ENCODE measurements around the gene GDPD5.

The GDPD5 gene

GRCh38 chr11:75533896-75534258 is 8.1 kb upstream of the GDPD5 start:
- H3K27ac Mint-ChIP-seq = no peak overlapping the region
- H3K9me3 Mint-ChIP-seq = no peaks in the 10 kb centered on the region
- H3K4me3 Mint-ChIP-seq = no peak overlapping the region
- peaks cover 39% of the 10 kb centered on the region for H3K4me1 Mint-ChIP-seq
- H3K36me3 Mint-ChIP-seq (ENCODE audit: low read depth) = no peaks in the 10 kb centered on the region
- DNase-seq = no peak
- ATAC-seq = no peak
- peaks cover 8% of the 10 kb centered on the region for H3K27me3 Mint-ChIP-seq

- Mint-ChIP-seq H3K4me1 (peaks cover 27% of the 10 kb centered on the region), H3K36me3 (ENCODE audit: low read depth) (no peaks in the 10 kb centered on the region), H3K4me3 (no peak overlapping the region), H3K27ac (peak overlapping the region; percentile 37), H3K9me3 (no peaks in the 10 kb centered on the region), H3K27me3 (peaks cover 2% of the 10 kb centered on the region)
- ATAC-seq = peak; percentile 52
- peak; percentile 81 for DNase-seq
These were observed 6.7 kb upstream of the GDPD5 start for GRCh38 chr11:75532200-75533048.

- Mint-ChIP-seq H3K27me3 (peaks cover 5% of the 10 kb centered on the region), H3K4me3 (no peak overlapping the region), H3K9me3 (no peaks in the 10 kb centered on the region), H3K27ac (no peak overlapping the region), H3K4me1 (peaks cover 20% of the 10 kb centered on the region), H3K36me3 (ENCODE audit: low read depth) (no peaks in the 10 kb centered on the region)
- no peak for DNase-seq
- ATAC-seq = no peak
These were observed 5.6 kb upstream of the GDPD5 start for GRCh38 chr11:75531325-75531724.

- ATAC-seq = no peak
- Mint-ChIP-seq H3K4me3 (no peak overlapping the region), H3K36me3 (ENCODE audit: low read depth) (no peaks in the 10 kb centered on the region), H3K27me3 (peaks cover 5% of the 10 kb centered on the region), H3K27ac (no peak overlapping the region), H3K9me3 (no peaks in the 10 kb centered on the region), H3K4me1 (peaks cover 19% of the 10 kb centered on the region)
- no peak for DNase-seq
These were observed 4.8 kb upstream of the GDPD5 start for GRCh38 chr11:75530577-75530976.

GRCh38 chr11:75527938-75528735 is 2.4 kb upstream of the GDPD5 start:
- H3K27me3 Mint-ChIP-seq = peaks cover 12% of the 10 kb centered on the region
- no peak overlapping the region for H3K4me3 Mint-ChIP-seq
- no peak overlapping the region for H3K27ac Mint-ChIP-seq

GRCh38 chr11:75527130-75527529 is 1.4 kb upstream of the GDPD5 start:
- peaks cover 9% of the 10 kb centered on the region for H3K27me3 Mint-ChIP-seq
- H3K36me3 Mint-ChIP-seq (ENCODE audit: low read depth) = no peaks in the 10 kb centered on the region
- peaks cover 23% of the 10 kb centered on the region for H3K4me1 Mint-ChIP-seq
- no peak overlapping the region for H3K27ac Mint-ChIP-seq
- no peaks in the 10 kb centered on the region for H3K9me3 Mint-ChIP-seq
- DNase-seq = no peak
- peak overlapping the region; percentile 71 for H3K4me3 Mint-ChIP-seq
- ATAC-seq = no peak

More at GRCh38 chr11:75527938-75528735, 2.4 kb upstream of the GDPD5 start:
- H3K36me3 Mint-ChIP-seq (ENCODE audit: low read depth) = no peaks in the 10 kb centered on the region
- peaks cover 26% of the 10 kb centered on the region for H3K4me1 Mint-ChIP-seq
- ATAC-seq (no peak), DNase-seq (no peak)
- no peaks in the 10 kb centered on the region for H3K9me3 Mint-ChIP-seq

- no peak for DNase-seq
- H3K27me3 Mint-ChIP-seq = peaks cover 9% of the 10 kb centered on the region
- H3K27ac Mint-ChIP-seq = no peak overlapping the region
- H3K9me3 Mint-ChIP-seq = no peaks in the 10 kb centered on the region
- no peak for ATAC-seq
- H3K36me3 Mint-ChIP-seq (ENCODE audit: low read depth) = no peaks in the 10 kb centered on the region
- peaks cover 22% of the 10 kb centered on the region for H3K4me1 Mint-ChIP-seq
- peak overlapping the region; percentile 71 for H3K4me3 Mint-ChIP-seq
These were observed 426 bp upstream of the GDPD5 start for GRCh38 chr11:75526192-75526541.

GRCh38 chr11:75524665-75525432 is 892 bp downstream of the GDPD5 start:
- no peak overlapping the region for H3K27ac Mint-ChIP-seq
- H3K4me1 Mint-ChIP-seq = peaks cover 22% of the 10 kb centered on the region
- peak overlapping the region; percentile 71 for H3K4me3 Mint-ChIP-seq
- peaks cover 9% of the 10 kb centered on the region for H3K27me3 Mint-ChIP-seq
- DNase-seq (peak; percentile 30), ATAC-seq (no peak)
- no peaks in the 10 kb centered on the region for H3K9me3 Mint-ChIP-seq
- H3K36me3 Mint-ChIP-seq (ENCODE audit: low read depth) = no peaks in the 10 kb centered on the region

- no peaks in the 10 kb centered on the region for H3K9me3 Mint-ChIP-seq
- ATAC-seq (no peak), DNase-seq (no peak)
- peak overlapping the region; percentile 71 for H3K4me3 Mint-ChIP-seq
- no peak overlapping the region for H3K27ac Mint-ChIP-seq
- no peaks in the 10 kb centered on the region for H3K36me3 Mint-ChIP-seq (ENCODE audit: low read depth)
- H3K27me3 Mint-ChIP-seq = peaks cover 9% of the 10 kb centered on the region
- H3K4me1 Mint-ChIP-seq = peaks cover 22% of the 10 kb centered on the region
These were observed 1.7 kb downstream of the GDPD5 start for GRCh38 chr11:75523811-75524664.

- Mint-ChIP-seq H3K36me3 (ENCODE audit: low read depth) (no peaks in the 10 kb centered on the region), H3K27me3 (peaks cover 9% of the 10 kb centered on the region), H3K27ac (no peak overlapping the region), H3K4me1 (peaks cover 26% of the 10 kb centered on the region), H3K9me3 (no peaks in the 10 kb centered on the region), H3K4me3 (no peak overlapping the region)
- ATAC-seq = no peak
- DNase-seq = no peak
These were observed 2.6 kb downstream of the GDPD5 start for GRCh38 chr11:75523189-75523588.

- Mint-ChIP-seq H3K27me3 (peaks cover 9% of the 10 kb centered on the region), H3K4me3 (no peak overlapping the region), H3K27ac (no peak overlapping the region), H3K9me3 (no peaks in the 10 kb centered on the region), H3K36me3 (ENCODE audit: low read depth) (no peaks in the 10 kb centered on the region), H3K4me1 (peaks cover 33% of the 10 kb centered on the region)
- ATAC-seq (no peak), DNase-seq (no peak)
These were observed 3.3 kb downstream of the GDPD5 start for GRCh38 chr11:75522286-75523044.

- Mint-ChIP-seq H3K9me3 (no peaks in the 10 kb centered on the region), H3K36me3 (ENCODE audit: low read depth) (no peaks in the 10 kb centered on the region), H3K27ac (no peak overlapping the region), H3K27me3 (peaks cover 7% of the 10 kb centered on the region), H3K4me1 (peaks cover 36% of the 10 kb centered on the region), H3K4me3 (no peak overlapping the region)
- DNase-seq (no peak), ATAC-seq (no peak)
These were observed 5.1 kb downstream of the GDPD5 start for GRCh38 chr11:75520688-75521087.

Data from activated naive CD8-positive, alpha-beta T cell treated with anti-CD3 and anti-CD28 coated beads, Interleukin-2, amount 50 U/mL, for 24 hours (primary cell).